HepG2 (cell line): ENCODE results near the gene POFUT1. TPM values are rescaled to one million over a fixed set of nuclear protein-coding genes. Genes with fewer than 3 reads are reported as not detected.

Experiments
- AGO1 ChIP-seq: fragments of 200-400 bp; formaldehyde crosslinking; IDR thresholded peaks from 2 replicates; pipeline ENCODE4 v1.6.1; 2017; ENCODE audit warnings: mild to moderate bottlenecking, low read depth, low read length, moderate library complexity; ENCODE audit not compliant: poor library complexity, severe bottlenecking
- BCLAF1 ChIP-seq: fragments of 450-650 bp; IDR thresholded peaks from 2 replicates; pipeline ENCODE4 v1.6.1; 2017; ENCODE audit warnings: mild to moderate bottlenecking
- E2F1 ChIP-seq: sonication (generic); formaldehyde crosslinking; IDR thresholded peaks from 2 replicates; pipeline ENCODE4 v1.5.0; 2020; ENCODE audit warnings: missing genetic modification reagents
- EHMT2 ChIP-seq: fragments of 200-600 bp; sonication (generic); IDR thresholded peaks from 2 replicates; pipeline ENCODE4 v1.7.0; 2017; ENCODE audit warnings: antibody characterized with exemption, low read depth, low read length, borderline replicate concordance
- EP300 ChIP-seq, 3 experiments: sonication (generic) in 1 of 3; formaldehyde crosslinking in 1 of 3; IDR thresholded peaks; 2 replicates each; pipeline versions ENCODE4 v1.5.1 to v1.6.1; 2011 to 2020; ENCODE audit warnings: low read depth in 2 of 3, low read length in 2 of 3, borderline replicate concordance in 1 of 3, improper control_type of control experiment in 1 of 3, mild to moderate bottlenecking in 1 of 3, missing genetic modification reagents in 1 of 3, moderate library complexity in 1 of 3
- EZH2 ChIP-seq: conservative IDR thresholded peaks from 2 replicates; pipeline ENCODE4 v1.6.1; 2012; ENCODE audit warnings: mild to moderate bottlenecking, low read depth, low read length, moderate library complexity
- FUBP1 ChIP-seq: sonication (generic); formaldehyde crosslinking; IDR thresholded peaks from 2 replicates; pipeline ENCODE4 v1.5.1; 2020; ENCODE audit warnings: missing genetic modification reagents, mild to moderate bottlenecking, borderline replicate concordance
- IKZF4 ChIP-seq: sonication (generic); formaldehyde crosslinking; IDR thresholded peaks from 2 replicates; pipeline ENCODE4 v1.5.1; 2020; ENCODE audit warnings: borderline replicate concordance, mild to moderate bottlenecking, low read depth, missing genetic modification reagents; ENCODE audit errors: not compliant biosample characterization
- IRX3 ChIP-seq: sonication (generic); formaldehyde crosslinking; IDR thresholded peaks from 2 replicates; pipeline ENCODE4 v1.8.1; 2023; ENCODE audit warnings: mild to moderate bottlenecking, low read depth, missing genetic modification reagents, borderline replicate concordance
- LCORL ChIP-seq, 2 experiments: fragments of 450-650 bp in 1 of 2; sonication (generic) in 1 of 2; formaldehyde crosslinking in 1 of 2; IDR thresholded peaks; 2 replicates each; pipeline versions ENCODE4 v1.5.0 to v1.6.1; 2017 to 2020; ENCODE audit warnings: antibody characterized with exemption in 1 of 2, missing genetic modification reagents in 1 of 2
- MAF1 ChIP-seq: sonication (generic); formaldehyde crosslinking; IDR thresholded peaks from 2 replicates; pipeline ENCODE4 v1.5.0; 2020; ENCODE audit warnings: missing genetic modification reagents, borderline replicate concordance
- NCOA1 ChIP-seq: sonication (generic); formaldehyde crosslinking; IDR thresholded peaks from 2 replicates; pipeline ENCODE4 v1.9.0; 2021; ENCODE audit warnings: missing genetic modification reagents
- NFKBIZ ChIP-seq: IDR thresholded peaks from 2 replicates; pipeline ENCODE4 v1.6.1; 2018; ENCODE audit warnings: missing genetic modification reagents, missing compliant biosample characterization
- PITX1 ChIP-seq: sonication (generic); formaldehyde crosslinking; IDR thresholded peaks from 2 replicates; pipeline ENCODE4 v1.5.1; 2020; ENCODE audit warnings: mild to moderate bottlenecking, missing genetic modification reagents
- RBM22 ChIP-seq: fragments of 200-400 bp; formaldehyde crosslinking; optimal IDR thresholded peaks from 2 replicates; pipeline ENCODE3; 2017; ENCODE audit warnings: mild to moderate bottlenecking, low read length, moderate library complexity
- SOX6 ChIP-seq, 2 experiments: fragments of 450-650 bp in 1 of 2; sonication (generic) in 1 of 2; formaldehyde crosslinking in 1 of 2; IDR thresholded peaks; 2 replicates each; pipeline versions ENCODE4 v1.4.0 to v1.6.1; 2017 to 2020; ENCODE audit warnings: antibody characterized with exemption in 1 of 2, mild to moderate bottlenecking in 1 of 2, missing genetic modification reagents in 1 of 2
- ZNF24 ChIP-seq: fragments of 450-650 bp; IDR thresholded peaks from 2 replicates; pipeline ENCODE4 v1.6.1; 2017; ENCODE audit warnings: antibody characterized with exemption, mild to moderate bottlenecking
- ZNF354B ChIP-seq: sonication (generic); formaldehyde crosslinking; IDR thresholded peaks from 2 replicates; pipeline ENCODE4 v1.8.0; 2022; ENCODE audit warnings: mild to moderate bottlenecking, missing genetic modification reagents
- ZNF383 ChIP-seq: sonication (generic); formaldehyde crosslinking; IDR thresholded peaks from 2 replicates; pipeline ENCODE4 v1.4.0; 2020; ENCODE audit warnings: missing genetic modification reagents, mild to moderate bottlenecking, borderline replicate concordance
- ZNF513 ChIP-seq: sonication (generic); formaldehyde crosslinking; conservative IDR thresholded peaks from 2 replicates; pipeline ENCODE4 v1.5.0; 2020; ENCODE audit warnings: missing genetic modification reagents
- ZNF589 ChIP-seq: sonication (generic); formaldehyde crosslinking; conservative IDR thresholded peaks from 2 replicates; pipeline ENCODE4 v1.8.0; 2022; ENCODE audit warnings: mild to moderate bottlenecking, moderate library complexity, missing genetic modification reagents
- polyA plus RNA-seq, 8 experiments: library from polyadenylated mRNA; depleted of rRNA in 3 of 8; stranded (reverse) in 7 of 8; unstranded in 1 of 8; fragments of >200 nt; fragmentation: Illumina TruSeq in 4 of 8; extraction: Trizol in 4 of 8; gene quantifications; 2 replicates each; pipeline versions ENCODE4 v1.2.1 to v1.2.3, GENCODE V29; 2011 to 2016; ENCODE audit warnings: low read depth in 4 of 8, missing spikeins in 1 of 8, mixed read lengths in 1 of 8; ENCODE audit not compliant: insufficient read depth in 1 of 8
- total RNA-seq, 5 experiments: library from RNA; depleted of rRNA; stranded (reverse); fragments of >200 nt; fragmentation: Illumina TruSeq; extraction: Trizol; gene quantifications; 2 replicates each; pipeline ENCODE4 v1.2.3, GENCODE V29; 2016; ENCODE audit warnings: low read depth in 1 of 5

POFUT1 gene
- total and polyA plus RNA-seq, 2 of the 13 experiments (the other 11 are each of a cell fraction or from before 2014, with no cell fraction given), result 35.5 to 58.3 TPM

- TF ChIP-seq LCORL (IDR thresholded peaks at IDR 0.05) (no peak), LCORL (CRISPR knock-in tag; IDR thresholded peaks at IDR 0.05) (peak; percentile 62), EP300 (IDR thresholded peaks at IDR 0.05; ENCODE audit: low read depth in 2 of 2, low read length in 2 of 2) (0 out of 4 replicates have a peak, but pooled peaks of 1 of the 2 experiments have one; percentile 29), EP300 (CRISPR knock-in tag; IDR thresholded peaks at IDR 0.05; ENCODE audit: borderline replicate concordance) (no peak), ZNF354B (0 out of 2 replicates have a peak, but pooled peaks have one; percentile 6), E2F1 (CRISPR knock-in tag) (no peak), FUBP1 (CRISPR knock-in tag) (no peak), ZNF589 (CRISPR knock-in tag) (no peak), ZNF513 (CRISPR knock-in tag) (peak; percentile 69; the same call in 1 of the 2 replicates), IRX3 (CRISPR knock-in tag) (no peak), ZNF383 (CRISPR knock-in tag) (no peak), AGO1 (no peak), BCLAF1 (no peak), MAF1 (0 out of 2 replicates have a peak, but pooled peaks have one; percentile 43), PITX1 (0 out of 2 replicates have a peak, but pooled peaks have one; percentile 26), NCOA1 (CRISPR knock-in tag) (no peak), SOX6 (IDR thresholded peaks at IDR 0.05) (no peak), SOX6 (CRISPR knock-in tag; IDR thresholded peaks at IDR 0.05) (peak; percentile 68; the same call in 1 of the 2 replicates), NFKBIZ (CRISPR knock-in tag) (no peak), EHMT2 (no peak), ZNF24 (no peak), RBM22 (no peak), IKZF4 (CRISPR knock-in tag) (no peak), EZH2 (no peak)
These were observed 55.8 kb downstream of the POFUT1 start (continued) for GRCh38 chr20:32263398-32263954.
